ENCODE data around the gene ZDHHC3.

The ZDHHC3 gene

GRCh38 chr3:44924457-44925084 lies 51.4 kb downstream of the ZDHHC3 start:
- DNase-seq = no peak

GRCh38 chr3:44923632-44924456 lies 52.1 kb downstream of the ZDHHC3 start:
- DNase-seq = no peak

- DNase-seq = no peak
These were observed 55.9 kb downstream of the ZDHHC3 start for GRCh38 chr3:44920081-44920480.

- no peak for DNase-seq
These were observed 57.4 kb downstream of the ZDHHC3 start for GRCh38 chr3:44918581-44918980.

GRCh38 chr3:44918087-44918486 lies 57.9 kb downstream of the ZDHHC3 start:
- DNase-seq = no peak

- no peak for DNase-seq
These were observed 60.1 kb downstream of the ZDHHC3 start for GRCh38 chr3:44915702-44916438.

GRCh38 chr3:44914936-44915335 lies 61.0 kb downstream of the ZDHHC3 start:
- peak; percentile 18 for DNase-seq

GRCh38 chr3:44913868-44914468 lies 62.0 kb downstream of the ZDHHC3 start:
- DNase-seq = peak; percentile 68

- no peak for DNase-seq
These were observed 65.3 kb downstream of the ZDHHC3 start for GRCh38 chr3:44910693-44911092.

GRCh38 chr3:44909063-44909462 lies 66.9 kb downstream of the ZDHHC3 start:
- DNase-seq = no peak

GRCh38 chr3:44907612-44908011 lies 68.4 kb downstream of the ZDHHC3 start:
- no peak for DNase-seq

GRCh38 chr3:44906997-44907396 lies 69.0 kb downstream of the ZDHHC3 start:
- no peak for DNase-seq

GRCh38 chr3:44905446-44906157 lies 70.4 kb downstream of the ZDHHC3 start:
- no peak for DNase-seq

- DNase-seq = no peak
These were observed 72.2 kb downstream of the ZDHHC3 start for GRCh38 chr3:44903751-44904150.

- DNase-seq = no peak
These were observed 72.7 kb downstream of the ZDHHC3 start for GRCh38 chr3:44903314-44903713.

GRCh38 chr3:44902628-44903027 lies 73.3 kb downstream of the ZDHHC3 start:
- no peak for DNase-seq

- no peak for DNase-seq
These were observed 76.1 kb downstream of the ZDHHC3 start for GRCh38 chr3:44899683-44900367.

- no peak for DNase-seq
These were observed 79.5 kb downstream of the ZDHHC3 start for GRCh38 chr3:44896440-44896839.

- DNase-seq = no peak
These were observed 81.5 kb downstream of the ZDHHC3 start for GRCh38 chr3:44894485-44894884.

GRCh38 chr3:44893097-44893496 lies 82.9 kb downstream of the ZDHHC3 start:
- DNase-seq = no peak

GRCh38 chr3:44892689-44893088 lies 83.3 kb downstream of the ZDHHC3 start:
- DNase-seq = no peak

GRCh38 chr3:44890852-44891251 lies 85.1 kb downstream of the ZDHHC3 start:
- DNase-seq = no peak

Measured in RPMI8226 (cell line).